Measurements from ENCODE around the gene TBL3. TPM values are rescaled to one million over a fixed set of nuclear protein-coding genes. Genes with fewer than 3 reads are reported as not detected.

TBL3 gene
- total and polyA plus RNA-seq, 9 donors: 2.1 to 48.0 (median 31.0) TPM

GRCh38 chr16:1989209-1990100, 17.6 kb downstream of the TBL3 start, which contains the start of gene SYNGR3:
SYNGR3 (plus strand) TSS chr16:1989970; CDS start chr16:1990103, 133 bp downstream.
- DNase-seq: peak in 1 of 5 donors; percentile 38
- Histone ChIP-seq H3K4me3 (no peak within 1 kb of the TSS), H3K27ac (no peak within 1 kb of the TSS), H3K9me3 (no peaks in the 10 kb centered on the region), H3K4me1 (ENCODE audit: insufficient read depth) (peaks cover 10% of the 10 kb centered on the region), H3K36me3 (no peaks in the 10 kb centered on the region), H3K27me3 (no peaks in the 10 kb centered on the region)
- WGBS, 3 donors: 3 to 4% (median 4%) methylated on average over 50 to 67 of the region's 67 CpGs
- intact Hi-C loops (cut with DNase I): no loop called here
- TF ChIP-seq POLR2A (IDR thresholded peaks at IDR 0.05): no peak
- no peak for TF ChIP-seq EP300 (IDR thresholded peaks at IDR 0.05)
- TF ChIP-seq CTCF (IDR thresholded peaks at IDR 0.05): no peak

- Histone ChIP-seq H3K4me3 (no peak overlapping the region), H3K36me3 (no peaks in the 10 kb centered on the region), H3K27ac (no peak overlapping the region), H3K4me1 (ENCODE audit: insufficient read depth) (peaks cover 7% of the 10 kb centered on the region), H3K27me3 (no peaks in the 10 kb centered on the region), H3K9me3 (no peaks in the 10 kb centered on the region)
- WGBS, 3 donors: 0 to 2% (median 1%) methylated on average over 6 to 25 of the region's 25 CpGs
- DNase-seq: no peak
- intact Hi-C loops (cut with DNase I): no loop called here
- TF ChIP-seq POLR2A (IDR thresholded peaks at IDR 0.05) (no peak), EP300 (IDR thresholded peaks at IDR 0.05) (no peak), CTCF (IDR thresholded peaks at IDR 0.05) (no peak)
Observed at GRCh38 chr16:1990101-1990350, 18.2 kb downstream of the TBL3 start.

- no peak overlapping the region for H3K4me3 ChIP-seq
- H3K9me3 ChIP-seq: no peaks in the 10 kb centered on the region
- no peak overlapping the region for H3K27ac ChIP-seq
- no peaks in the 10 kb centered on the region for H3K27me3 ChIP-seq
- intact Hi-C loops (cut with DNase I): no loop called here
- WGBS, 3 donors: 2 to 3% (median 2%) methylated on average over 46 to 50 of the region's 50 CpGs
- DNase-seq: peak in 1 of 5 donors; percentile 47
- TF ChIP-seq EP300 (IDR thresholded peaks at IDR 0.05): no peak
- no peak for TF ChIP-seq POLR2A (IDR thresholded peaks at IDR 0.05)
- TF ChIP-seq CTCF (IDR thresholded peaks at IDR 0.05): no peak
- peaks cover 7% of the 10 kb centered on the region for H3K4me1 ChIP-seq (ENCODE audit: insufficient read depth)
- no peaks in the 10 kb centered on the region for H3K36me3 ChIP-seq
Observed at GRCh38 chr16:1990351-1991134, 18.7 kb downstream of the TBL3 start.

- H3K4me1 ChIP-seq (ENCODE audit: insufficient read depth): peaks cover 7% of the 10 kb centered on the region
- WGBS, 3 donors: 5 to 9% (median 6%) methylated on average over 16 to 18 of the region's 18 CpGs
- no peaks in the 10 kb centered on the region for H3K36me3 ChIP-seq
- H3K9me3 ChIP-seq: no peaks in the 10 kb centered on the region
- DNase-seq: no peak
- H3K4me3 ChIP-seq: no peak overlapping the region
- H3K27ac ChIP-seq: no peak overlapping the region
- intact Hi-C loops (cut with DNase I): no loop called here
- TF ChIP-seq CTCF (IDR thresholded peaks at IDR 0.05) (no peak), POLR2A (IDR thresholded peaks at IDR 0.05) (no peak), EP300 (IDR thresholded peaks at IDR 0.05) (no peak)
- no peaks in the 10 kb centered on the region for H3K27me3 ChIP-seq
Observed at GRCh38 chr16:1991135-1991551, 19.3 kb downstream of the TBL3 start.

Data from ovary (tissue), 9 donors.